Small intestine (tissue), 7 donors: ENCODE measurements around the gene ZNF695. TPM values are rescaled to one million over a fixed set of nuclear protein-coding genes. Genes with fewer than 3 reads are reported as not detected.
"Not testable (repeated sequence)": the region's sequence is repeated elsewhere in the genome, so short reads cannot be mapped to it uniquely, and the experiment has no call there.

Source experiments
- DNase-seq, 2 donors: peaks; one replicate each; pipeline versions ENCODE4 v3.0.0 to v3.0.0-alpha.2; 2013
- FAIRE-seq: peaks from 2 replicates; lab custom pipeline; 2012; peaks lifted over from hg19 to GRCh38; lab: Jason Lieb, UNC
- H3K27ac ChIP-seq, 3 donors: one replicate each; pipeline ENCODE4 v1.5.1; 2013; ENCODE audit warnings: low read length in 2 of 3, mild to moderate bottlenecking in 2 of 3, control low read depth in 1 of 3, inconsistent platforms in 1 of 3, low read depth in 1 of 3, moderate library complexity in 1 of 3
- H3K27me3 ChIP-seq, 3 donors: one replicate each; pipeline ENCODE4 v1.6.1; 2013; ENCODE audit warnings: low read length in 3 of 3, inconsistent platforms in 1 of 3; ENCODE audit not compliant: control insufficient read depth in 3 of 3, insufficient read depth in 3 of 3
- H3K36me3 ChIP-seq, 3 donors: one replicate each; pipeline ENCODE4 v1.6.1; 2013; ENCODE audit warnings: low read length in 3 of 3, inconsistent platforms in 1 of 3, low read depth in 1 of 3, mild to moderate bottlenecking in 1 of 3, moderate library complexity in 1 of 3; ENCODE audit not compliant: control insufficient read depth in 3 of 3, insufficient read depth in 2 of 3
- H3K4me1 ChIP-seq, 3 donors: one replicate each; pipeline ENCODE4 v1.6.1; 2013; ENCODE audit warnings: low read length in 2 of 3, inconsistent platforms in 1 of 3, low read depth in 1 of 3, mild to moderate bottlenecking in 1 of 3, moderate library complexity in 1 of 3; ENCODE audit not compliant: control insufficient read depth in 3 of 3, insufficient read depth in 2 of 3
- H3K4me3 ChIP-seq, 3 donors: one replicate each; pipeline ENCODE4 v1.5.1; 2013; ENCODE audit warnings: low read length in 3 of 3, control low read depth in 1 of 3, inconsistent platforms in 1 of 3, low read depth in 1 of 3, mild to moderate bottlenecking in 1 of 3, moderate library complexity in 1 of 3
- H3K9me3 ChIP-seq, 2 donors: one replicate each; pipeline ENCODE4 v1.6.1; 2013; ENCODE audit warnings: low read depth in 1 of 2, low read length in 1 of 2; ENCODE audit not compliant: control insufficient read depth in 2 of 2, insufficient read depth in 1 of 2
- WGBS, 3 donors: extraction: QIAGEN DNeasy Blood & Tissue Kit; methylation state at CpG; one replicate each; pipeline ENCODE4 v1.1.7; 2013; 5-methylcytosine and 5-hydroxymethylcytosine counted together
- polyA plus RNA-seq, 4 donors: library from polyadenylated mRNA; stranded (reverse) in 3 of 4; unstranded in 1 of 4; fragments of 200-250 nt in 3 of 4; fragments of 120-200 nt in 1 of 4; gene quantifications; one replicate each; pipeline versions ENCODE4 v1.2.1 to v1.2.3, GENCODE V29; 2013
- donor health status: healthy with polysubstance abuse.
- donor health status: control.
- donor health status: control.
- donor health status: Bipolar disorder and iron deficiency.
- donor health status: healthy.

The ZNF695 gene
- polyA plus RNA-seq, 4 donors = 1.1 to 2.2 (median 1.3) TPM; not detected in 1

GRCh38 chr1:247024658-247025057, 16.8 kb upstream of the ZNF695 start:
- not testable (repeated sequence) for H3K27me3 ChIP-seq, H3K4me1 ChIP-seq, H3K36me3 ChIP-seq, H3K27ac ChIP-seq, FAIRE-seq, DNase-seq, H3K4me3 ChIP-seq
- WGBS, 3 donors = 70 to 80% (median 73%) methylated on average over 5 of the region's 5 CpGs
- H3K9me3 ChIP-seq = peaks cover 1 to 22% of the 10 kb centered on the region in 2 donors

- whole genome bisulfite sequencing, 3 donors = 75 to 95% (median 93%) methylated on average over 6 of the region's 6 CpGs
- FAIRE-seq = no peak
- no peaks in the 10 kb centered on the region for H3K4me1 ChIP-seq
Observed at GRCh38 chr1:247013391-247013790, 5.5 kb upstream of the ZNF695 start.

GRCh38 chr1:247008406-247008799, 546 bp upstream of the ZNF695 start:
- Histone ChIP-seq H3K9me3 (peaks cover 0 to 3% of the 10 kb centered on the region in 2 donors), H3K27me3 (no peaks in the 10 kb centered on the region), H3K4me3 (peak overlapping the region in 1 of 3 donors; percentile 54), H3K36me3 (no peaks in the 10 kb centered on the region), H3K27ac (no peak overlapping the region), H3K4me1 (no peaks in the 10 kb centered on the region)
- FAIRE-seq (no peak), DNase-seq (no peak)
- 84 to 88% (median 87%) methylated on average over 13 of the region's 13 CpGs for WGBS, 3 donors

More at GRCh38 chr1:247013391-247013790, 5.5 kb upstream of the ZNF695 start:
- Histone ChIP-seq H3K9me3 (peaks cover 0 to 5% of the 10 kb centered on the region in 2 donors), H3K4me3 (no peak overlapping the region), H3K27ac (no peak overlapping the region), H3K36me3 (no peaks in the 10 kb centered on the region), H3K27me3 (no peaks in the 10 kb centered on the region)
- DNase-seq = no peak

- not testable (repeated sequence) for H3K4me1 ChIP-seq, DNase-seq, H3K27me3 ChIP-seq, H3K27ac ChIP-seq, H3K4me3 ChIP-seq, FAIRE-seq, H3K36me3 ChIP-seq
- peaks cover 0 to 18% of the 10 kb centered on the region in 2 donors for H3K9me3 ChIP-seq
- WGBS, 3 donors = 91 to 97% (median 93%) methylated on average over 6 of the region's 6 CpGs
Observed at GRCh38 chr1:247004081-247004480, 3.8 kb downstream of the ZNF695 start.

DNA sequence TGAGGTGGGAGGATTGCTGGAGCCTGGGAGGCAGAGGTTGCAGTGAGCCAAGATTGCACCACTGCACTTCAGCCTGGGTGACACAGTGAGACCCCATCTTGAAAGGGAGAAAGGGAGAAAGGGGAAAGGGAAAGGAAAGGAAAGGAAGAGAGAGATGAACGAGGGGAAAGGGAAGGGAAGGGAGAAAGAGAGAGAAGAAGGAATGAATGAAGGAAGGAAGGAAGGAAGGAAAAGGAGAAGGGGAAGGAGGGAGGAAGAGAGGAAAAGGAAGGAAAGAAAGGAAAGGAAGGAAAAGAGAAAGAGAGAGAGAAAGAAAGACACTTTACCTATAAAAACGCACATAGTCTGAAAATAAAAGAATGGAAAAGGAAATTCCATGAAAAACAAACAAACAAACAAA, 18.0 kb downstream of the ZNF695 start:
- Histone ChIP-seq H3K36me3 (peaks cover 0 to 5% (median 3%) of the 10 kb centered on the region in 3 donors), H3K4me1 (no peaks in the 10 kb centered on the region), H3K27me3 (no peaks in the 10 kb centered on the region), H3K4me3 (no peak overlapping the region), H3K9me3 (peaks cover 3 to 34% of the 10 kb centered on the region in 2 donors), H3K27ac (no peak overlapping the region)
- DNase-seq (no peak), FAIRE-seq (no peak)
- 87 to 95% (median 93%) methylated on average over 2 of the region's 2 CpGs for WGBS, 3 donors

- WGBS, 3 donors = 97 to 99% (median 99%) methylated on average over 4 of the region's 4 CpGs
- Histone ChIP-seq H3K27me3 (no peaks in the 10 kb centered on the region), H3K27ac (no peak overlapping the region), H3K4me3 (no peak overlapping the region), H3K4me1 (no peaks in the 10 kb centered on the region), H3K36me3 (peaks cover 0 to 5% (median 3%) of the 10 kb centered on the region in 3 donors), H3K9me3 (peaks cover 5 to 34% of the 10 kb centered on the region in 2 donors)
- no peak for FAIRE-seq
- DNase-seq = no peak
Observed at GRCh38 chr1:246988316-246988715, 19.5 kb downstream of the ZNF695 start.

GRCh38 chr1:246987083-246987690, 20.7 kb downstream of the ZNF695 start:
- H3K9me3 ChIP-seq = peaks cover 5 to 33% of the 10 kb centered on the region in 2 donors
- WGBS, 3 donors = 96 to 100% (median 100%) methylated on average over 1 of the region's 1 CpG
- no peak overlapping the region for H3K4me3 ChIP-seq

GRCh38 chr1:246978785-246979184, 29.1 kb downstream of the ZNF695 start:
- no peaks in the 10 kb centered on the region for H3K27me3 ChIP-seq
- H3K4me3 ChIP-seq = no peak overlapping the region
- H3K9me3 ChIP-seq = peaks cover 2 to 43% of the 10 kb centered on the region in 2 donors
- H3K27ac ChIP-seq = no peak overlapping the region
- no peaks in the 10 kb centered on the region for H3K4me1 ChIP-seq
- DNase-seq (no peak), FAIRE-seq (no peak)
- peaks cover 0 to 4% (median 0%) of the 10 kb centered on the region in 3 donors for H3K36me3 ChIP-seq
- 98 to 99% (median 98%) methylated on average over 6 of the region's 6 CpGs for WGBS, 3 donors

More at GRCh38 chr1:246987083-246987690, 20.7 kb downstream of the ZNF695 start:
- Histone ChIP-seq H3K27ac (no peak overlapping the region), H3K4me1 (no peaks in the 10 kb centered on the region), H3K27me3 (no peaks in the 10 kb centered on the region), H3K36me3 (peaks cover 0 to 5% (median 3%) of the 10 kb centered on the region in 3 donors)
- no peak for FAIRE-seq
- DNase-seq = no peak
